SU-DHL-6 (cell line): ENCODE data around the gene MED27.

Experiments used
- EZH2phosphoT487 ChIP-seq: fragments of 200-600 bp; sonication (generic), shearing (Covaris generic); conservative IDR thresholded peaks from 2 replicates; pipeline ENCODE4 v1.6.1; 2018; ENCODE audit warnings: mild to moderate bottlenecking, antibody characterized with exemption, low read length, moderate library complexity, mixed read lengths
- TF ChIP-seq, protein P1 (sequence below): fragments of 200-600 bp; sonication (generic); IDR thresholded peaks from one replicate; pipeline ENCODE4 v1.5.1; 2017; ENCODE audit warnings: antibody characterized with exemption, mild to moderate bottlenecking, low read length, moderate library complexity; ENCODE audit not compliant: insufficient read depth, poor library complexity, severe bottlenecking

DNA sequence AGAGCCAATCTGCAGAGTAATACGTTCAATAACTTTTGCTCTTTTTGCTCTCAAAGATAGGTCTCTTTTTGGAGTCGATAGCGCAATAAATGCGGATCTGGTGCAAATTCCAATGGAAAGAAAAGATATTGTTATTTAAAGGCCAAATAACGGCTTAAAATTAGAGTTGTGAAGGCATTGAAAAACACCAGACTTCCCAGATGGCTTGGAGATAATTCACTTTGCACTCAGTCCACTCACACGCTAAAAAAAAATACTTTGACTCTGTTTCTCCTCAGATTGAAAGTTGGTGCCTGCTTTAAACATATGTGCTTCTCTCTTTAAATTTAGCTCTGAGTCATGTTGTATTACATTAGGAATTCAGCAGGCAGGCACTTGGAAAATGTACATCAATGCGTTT lies 19.5 kb upstream of the MED27 start:
- TF ChIP-seq EZH2phosphoT487: no peak
- TF ChIP-seq, protein P1, sequence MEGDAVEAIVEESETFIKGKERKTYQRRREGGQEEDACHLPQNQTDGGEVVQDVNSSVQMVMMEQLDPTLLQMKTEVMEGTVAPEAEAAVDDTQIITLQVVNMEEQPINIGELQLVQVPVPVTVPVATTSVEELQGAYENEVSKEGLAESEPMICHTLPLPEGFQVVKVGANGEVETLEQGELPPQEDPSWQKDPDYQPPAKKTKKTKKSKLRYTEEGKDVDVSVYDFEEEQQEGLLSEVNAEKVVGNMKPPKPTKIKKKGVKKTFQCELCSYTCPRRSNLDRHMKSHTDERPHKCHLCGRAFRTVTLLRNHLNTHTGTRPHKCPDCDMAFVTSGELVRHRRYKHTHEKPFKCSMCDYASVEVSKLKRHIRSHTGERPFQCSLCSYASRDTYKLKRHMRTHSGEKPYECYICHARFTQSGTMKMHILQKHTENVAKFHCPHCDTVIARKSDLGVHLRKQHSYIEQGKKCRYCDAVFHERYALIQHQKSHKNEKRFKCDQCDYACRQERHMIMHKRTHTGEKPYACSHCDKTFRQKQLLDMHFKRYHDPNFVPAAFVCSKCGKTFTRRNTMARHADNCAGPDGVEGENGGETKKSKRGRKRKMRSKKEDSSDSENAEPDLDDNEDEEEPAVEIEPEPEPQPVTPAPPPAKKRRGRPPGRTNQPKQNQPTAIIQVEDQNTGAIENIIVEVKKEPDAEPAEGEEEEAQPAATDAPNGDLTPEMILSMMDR: no peak
